Cardiac atrium fibroblast (primary cell): ENCODE results near the gene ACTL7A. TPM values are rescaled to one million over a fixed set of nuclear protein-coding genes. Genes with fewer than 3 reads are reported as not detected.

Experiments
- total RNA-seq: library from RNA; depleted of rRNA; stranded (reverse); fragments of >200 nt; gene quantifications from 2 replicates; pipeline ENCODE4 v1.2.3, GENCODE V29; 2015

The ACTL7A gene
- total RNA-seq = not detected in 2 replicates

GRCh38 chr9:108861997-108862396 lies at the start of gene ACTL7A:
ACTL7A (plus strand) TSS chr9:108862266; CDS start chr9:108862323, 57 bp downstream.

GRCh38 chr9:108855888-108856287 lies 6.2 kb upstream of the ACTL7A start, which contains the start of gene ACTL7B:
ACTL7B (minus strand) TSS chr9:108855986; CDS start chr9:108855930, 56 bp downstream.

Other genes starting within 250 kb of the ACTL7A start
- not detected in 2 replicates for gene ACTL7B, start 6.3 kb upstream of the ACTL7A start, total RNA-seq
- gene ELP1, start 71.9 kb downstream of the ACTL7A start, total RNA-seq = 16.8 and 17.0 TPM in 2 replicates
- 5.0 and 6.3 TPM in 2 replicates for gene ABITRAM, start 72.1 kb downstream of the ACTL7A start, total RNA-seq
- gene CTNNAL1, start 151.2 kb downstream of the ACTL7A start, total RNA-seq = 106 TPM in 2 replicates